ENCODE data around the gene HCN2.
"Not testable (repeated sequence)": the region's sequence is repeated elsewhere in the genome, so short reads cannot be mapped to it uniquely, and the experiment has no call there.

Gene HCN2

GRCh38 chr19:596263-596655 lies 6.6 kb downstream of the HCN2 start:
- Mint-ChIP-seq H3K4me3 (no peak overlapping the region), H3K4me1 (ENCODE audit: low read depth) (no peaks in the 10 kb centered on the region), H3K36me3 (ENCODE audit: low read depth) (no peaks in the 10 kb centered on the region), H3K27me3 (peaks cover 58% of the 10 kb centered on the region), H3K27ac (no peak overlapping the region), H3K9me3 (no peaks in the 10 kb centered on the region)
- intact Hi-C loops (cut with micrococcal nuclease), result no loop called here

- intact Hi-C loops (cut with micrococcal nuclease), result no loop called here
- H3K9me3 Mint-ChIP-seq, result no peaks in the 10 kb centered on the region
- no peak overlapping the region for H3K27ac Mint-ChIP-seq
- H3K27me3 Mint-ChIP-seq, result peaks cover 46% of the 10 kb centered on the region
- no peak overlapping the region for H3K4me3 Mint-ChIP-seq
- H3K36me3 Mint-ChIP-seq (ENCODE audit: low read depth), result no peaks in the 10 kb centered on the region
- peaks cover 6% of the 10 kb centered on the region for H3K4me1 Mint-ChIP-seq (ENCODE audit: low read depth)
Measured at GRCh38 chr19:597406-598315, 8.0 kb downstream of the HCN2 start.

GRCh38 chr19:601310-601709 lies 11.6 kb downstream of the HCN2 start:
- no peaks in the 10 kb centered on the region for H3K9me3 Mint-ChIP-seq
- no peak overlapping the region for H3K4me3 Mint-ChIP-seq
- intact Hi-C loops (cut with micrococcal nuclease), result no loop called here
- no peaks in the 10 kb centered on the region for H3K36me3 Mint-ChIP-seq (ENCODE audit: low read depth)
- peaks cover 12% of the 10 kb centered on the region for H3K27me3 Mint-ChIP-seq
- peaks cover 8% of the 10 kb centered on the region for H3K4me1 Mint-ChIP-seq (ENCODE audit: low read depth)
- H3K27ac Mint-ChIP-seq, result no peak overlapping the region

GRCh38 chr19:601790-602189 lies 12.1 kb downstream of the HCN2 start:
- Mint-ChIP-seq H3K36me3 (ENCODE audit: low read depth) (no peaks in the 10 kb centered on the region), H3K4me3 (no peak overlapping the region), H3K9me3 (no peaks in the 10 kb centered on the region), H3K4me1 (ENCODE audit: low read depth) (peaks cover 8% of the 10 kb centered on the region), H3K27ac (no peak overlapping the region), H3K27me3 (peaks cover 10% of the 10 kb centered on the region)
- intact Hi-C loops (cut with micrococcal nuclease), result no loop called here

- no peaks in the 10 kb centered on the region for H3K36me3 Mint-ChIP-seq (ENCODE audit: low read depth)
- intact Hi-C loops (cut with micrococcal nuclease), result no loop called here
- H3K27ac Mint-ChIP-seq, result peak overlapping the region; percentile 4
- peaks cover 8% of the 10 kb centered on the region for H3K4me1 Mint-ChIP-seq (ENCODE audit: low read depth)
- no peak overlapping the region for H3K4me3 Mint-ChIP-seq
- peaks cover 10% of the 10 kb centered on the region for H3K27me3 Mint-ChIP-seq
- no peaks in the 10 kb centered on the region for H3K9me3 Mint-ChIP-seq
Measured at GRCh38 chr19:602391-603301, 13.0 kb downstream of the HCN2 start.

GRCh38 chr19:603302-603639 lies 13.6 kb downstream of the HCN2 start:
- H3K9me3 Mint-ChIP-seq; H3K27ac Mint-ChIP-seq; H3K4me1 Mint-ChIP-seq (ENCODE audit: low read depth); H3K36me3 Mint-ChIP-seq (ENCODE audit: low read depth); H3K27me3 Mint-ChIP-seq; intact Hi-C loops (cut with micrococcal nuclease); H3K4me3 Mint-ChIP-seq: not testable (repeated sequence)

- intact Hi-C loops (cut with micrococcal nuclease); H3K36me3 Mint-ChIP-seq (ENCODE audit: low read depth); H3K9me3 Mint-ChIP-seq; H3K4me3 Mint-ChIP-seq; H3K27me3 Mint-ChIP-seq; H3K27ac Mint-ChIP-seq; H3K4me1 Mint-ChIP-seq (ENCODE audit: low read depth): not testable (repeated sequence)
Measured at GRCh38 chr19:603779-604178, 14.1 kb downstream of the HCN2 start.

- Mint-ChIP-seq H3K9me3 (no peaks in the 10 kb centered on the region), H3K27ac (no peak overlapping the region), H3K4me1 (ENCODE audit: low read depth) (peaks cover 8% of the 10 kb centered on the region), H3K4me3 (no peak overlapping the region), H3K27me3 (peaks cover 6% of the 10 kb centered on the region), H3K36me3 (ENCODE audit: low read depth) (no peaks in the 10 kb centered on the region)
- intact Hi-C loops (cut with micrococcal nuclease), result no loop called here
Measured at GRCh38 chr19:604355-604754, 14.7 kb downstream of the HCN2 start.

GRCh38 chr19:605061-605971 lies 15.6 kb downstream of the HCN2 start:
- peaks cover 15% of the 10 kb centered on the region for H3K4me1 Mint-ChIP-seq (ENCODE audit: low read depth)
- H3K9me3 Mint-ChIP-seq; H3K36me3 Mint-ChIP-seq (ENCODE audit: low read depth); H3K27ac Mint-ChIP-seq; intact Hi-C loops (cut with micrococcal nuclease); H3K27me3 Mint-ChIP-seq; H3K4me3 Mint-ChIP-seq: not testable (repeated sequence)

- Mint-ChIP-seq H3K9me3 (no peaks in the 10 kb centered on the region), H3K27me3 (peaks cover 20% of the 10 kb centered on the region), H3K36me3 (ENCODE audit: low read depth) (no peaks in the 10 kb centered on the region), H3K4me3 (no peak overlapping the region), H3K27ac (peak overlapping the region; percentile 74), H3K4me1 (ENCODE audit: low read depth) (peaks cover 17% of the 10 kb centered on the region)
- intact Hi-C loops (cut with micrococcal nuclease), result no loop called here
Measured at GRCh38 chr19:607301-608154, 17.8 kb downstream of the HCN2 start.

- Mint-ChIP-seq H3K27ac (peak overlapping the region; percentile 74), H3K4me1 (ENCODE audit: low read depth) (peaks cover 14% of the 10 kb centered on the region), H3K27me3 (peaks cover 28% of the 10 kb centered on the region), H3K4me3 (peak overlapping the region; percentile 4), H3K36me3 (ENCODE audit: low read depth) (no peaks in the 10 kb centered on the region), H3K9me3 (no peaks in the 10 kb centered on the region)
- intact Hi-C loops (cut with micrococcal nuclease), result no loop called here
Measured at GRCh38 chr19:608155-609003, 18.7 kb downstream of the HCN2 start.

- Mint-ChIP-seq H3K9me3 (no peaks in the 10 kb centered on the region), H3K36me3 (ENCODE audit: low read depth) (no peaks in the 10 kb centered on the region), H3K4me3 (peak overlapping the region; percentile 4), H3K4me1 (ENCODE audit: low read depth) (peaks cover 14% of the 10 kb centered on the region), H3K27me3 (peaks cover 32% of the 10 kb centered on the region), H3K27ac (peak overlapping the region; percentile 74)
- intact Hi-C loops (cut with micrococcal nuclease), result no loop called here
Measured at GRCh38 chr19:609004-609346, 19.3 kb downstream of the HCN2 start.
